Measurements from ENCODE around the gene CEP68. TPM values are rescaled to one million over a fixed set of nuclear protein-coding genes. Genes with fewer than 3 reads are reported as not detected.

CEP68 gene
- polyA plus RNA-seq, 1 donor from 2014 or later = 34.7 TPM

- no peak for TF ChIP-seq TAF1 (IDR thresholded peaks at IDR 0.05; ENCODE audit: low read depth)
- Histone ChIP-seq H3K9ac (ENCODE audit: low read length) (no peak overlapping the region), H3K36me3 (ENCODE audit: insufficient read depth, low read length) (peaks cover 4% of the 10 kb centered on the region)
These were observed 31.9 kb upstream of the CEP68 start for GRCh38 chr2:65024149-65024829.

GRCh38 chr2:65025453-65026123, 30.6 kb upstream of the CEP68 start:
- Histone ChIP-seq H3K79me2 (replicated peaks; ENCODE audit: insufficient read depth, low read length) (no peaks in the 10 kb centered on the region), H3K9me3 (ENCODE audit: low read length) (no peaks in the 10 kb centered on the region), H3K9ac (ENCODE audit: low read length) (no peak overlapping the region), H3K4me3 (ENCODE audit: low read length) (no peak overlapping the region), H4K20me1 (ENCODE audit: insufficient read depth) (no peaks in the 10 kb centered on the region), H2AFZ (ENCODE audit: low read depth, low read length) (no peak overlapping the region), H3K4me2 (ENCODE audit: low read length) (no peak overlapping the region), H3F3A (ENCODE audit: insufficient read depth, low read length, poor library complexity, severe bottlenecking) (no peaks in the 10 kb centered on the region), H3K27me3 (ENCODE audit: insufficient read depth, low read depth, low read length) (no peaks in the 10 kb centered on the region), H3K9me2 (ENCODE audit: insufficient read depth, low read length) (no peaks in the 10 kb centered on the region), H3K36me3 (ENCODE audit: insufficient read depth, low read length) (no peaks in the 10 kb centered on the region), H3K27ac (ENCODE audit: low read length) (no peak overlapping the region)
- TF ChIP-seq EP300 (conservative IDR thresholded peaks at IDR 0.05; ENCODE audit: poor library complexity, severe bottlenecking) (no peak), SMC3 (conservative IDR thresholded peaks at IDR 0.05; ENCODE audit: poor library complexity) (no peak), POLR2AphosphoS5 (IDR thresholded peaks at IDR 0.05) (no peak), EZH2 (IDR thresholded peaks at IDR 0.05; ENCODE audit: borderline replicate concordance, insufficient read depth, low read length, poor library complexity, severe bottlenecking) (no peak), RAD21 (conservative IDR thresholded peaks at IDR 0.05) (no peak), CTCF (IDR thresholded peaks at IDR 0.05; ENCODE audit: poor library complexity, severe bottlenecking) (no peak), MXI1 (conservative IDR thresholded peaks at IDR 0.05; ENCODE audit: poor library complexity, severe bottlenecking) (no peak), TAF1 (IDR thresholded peaks at IDR 0.05; ENCODE audit: low read depth) (no peak)

More at GRCh38 chr2:65024149-65024829, 31.9 kb upstream of the CEP68 start:
- Histone ChIP-seq H3K9me2 (ENCODE audit: insufficient read depth, low read length) (no peaks in the 10 kb centered on the region), H3K79me2 (replicated peaks; ENCODE audit: insufficient read depth, low read length) (no peaks in the 10 kb centered on the region), H3F3A (ENCODE audit: insufficient read depth, low read length, poor library complexity, severe bottlenecking) (no peaks in the 10 kb centered on the region), H3K27me3 (ENCODE audit: insufficient read depth, low read depth, low read length) (no peaks in the 10 kb centered on the region), H3K4me3 (ENCODE audit: low read length) (no peak overlapping the region), H4K20me1 (ENCODE audit: insufficient read depth) (no peaks in the 10 kb centered on the region), H3K9me3 (ENCODE audit: low read length) (no peaks in the 10 kb centered on the region), H3K4me2 (ENCODE audit: low read length) (no peak overlapping the region), H3K27ac (ENCODE audit: low read length) (no peak overlapping the region), H2AFZ (ENCODE audit: low read depth, low read length) (no peak overlapping the region)

DNA sequence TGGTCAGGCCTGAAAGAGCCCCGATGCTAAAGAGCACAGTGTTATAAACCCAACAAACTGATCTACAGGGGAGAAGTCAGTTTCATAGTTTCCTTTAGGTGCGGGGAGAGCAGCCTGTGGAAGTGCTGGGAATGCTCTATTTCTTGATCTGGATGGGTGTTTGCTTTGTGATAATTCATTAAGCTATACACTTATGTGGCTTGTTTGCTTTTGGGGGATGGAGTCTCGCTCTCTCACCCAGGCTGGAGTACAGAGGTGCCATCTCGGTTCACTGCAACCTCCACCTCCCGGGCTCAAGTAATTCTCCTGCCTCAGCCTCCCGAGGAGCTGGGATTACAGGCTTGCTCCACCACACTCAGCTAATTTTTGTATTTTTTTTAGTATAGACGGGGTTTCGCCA, 30.1 kb upstream of the CEP68 start:
- Histone ChIP-seq H3K79me2 (replicated peaks; ENCODE audit: insufficient read depth, low read length) (no peaks in the 10 kb centered on the region), H4K20me1 (ENCODE audit: insufficient read depth) (no peaks in the 10 kb centered on the region), H3K9me2 (ENCODE audit: insufficient read depth, low read length) (no peaks in the 10 kb centered on the region), H3K27ac (ENCODE audit: low read length) (no peak overlapping the region), H3K36me3 (ENCODE audit: insufficient read depth, low read length) (no peaks in the 10 kb centered on the region), H3K27me3 (ENCODE audit: insufficient read depth, low read depth, low read length) (no peaks in the 10 kb centered on the region), H2AFZ (ENCODE audit: low read depth, low read length) (no peak overlapping the region), H3K4me2 (ENCODE audit: low read length) (no peak overlapping the region), H3K4me3 (ENCODE audit: low read length) (no peak overlapping the region), H3F3A (ENCODE audit: insufficient read depth, low read length, poor library complexity, severe bottlenecking) (no peaks in the 10 kb centered on the region), H3K9me3 (ENCODE audit: low read length) (no peaks in the 10 kb centered on the region), H3K9ac (ENCODE audit: low read length) (no peak overlapping the region)
- no peak for TF ChIP-seq POLR2AphosphoS5 (IDR thresholded peaks at IDR 0.05)
- TF ChIP-seq EZH2 (IDR thresholded peaks at IDR 0.05; ENCODE audit: borderline replicate concordance, insufficient read depth, low read length, poor library complexity, severe bottlenecking) = no peak
- TF ChIP-seq SMC3 (conservative IDR thresholded peaks at IDR 0.05; ENCODE audit: poor library complexity) = no peak
- TF ChIP-seq TAF1 (IDR thresholded peaks at IDR 0.05; ENCODE audit: low read depth) = no peak
- no peak for TF ChIP-seq MXI1 (conservative IDR thresholded peaks at IDR 0.05; ENCODE audit: poor library complexity, severe bottlenecking)
- TF ChIP-seq CTCF (IDR thresholded peaks at IDR 0.05; ENCODE audit: poor library complexity, severe bottlenecking) = no peak
- TF ChIP-seq RAD21 (conservative IDR thresholded peaks at IDR 0.05) = no peak
- TF ChIP-seq EP300 (conservative IDR thresholded peaks at IDR 0.05; ENCODE audit: poor library complexity, severe bottlenecking) = no peak
- TF ChIP-seq, protein P1, sequence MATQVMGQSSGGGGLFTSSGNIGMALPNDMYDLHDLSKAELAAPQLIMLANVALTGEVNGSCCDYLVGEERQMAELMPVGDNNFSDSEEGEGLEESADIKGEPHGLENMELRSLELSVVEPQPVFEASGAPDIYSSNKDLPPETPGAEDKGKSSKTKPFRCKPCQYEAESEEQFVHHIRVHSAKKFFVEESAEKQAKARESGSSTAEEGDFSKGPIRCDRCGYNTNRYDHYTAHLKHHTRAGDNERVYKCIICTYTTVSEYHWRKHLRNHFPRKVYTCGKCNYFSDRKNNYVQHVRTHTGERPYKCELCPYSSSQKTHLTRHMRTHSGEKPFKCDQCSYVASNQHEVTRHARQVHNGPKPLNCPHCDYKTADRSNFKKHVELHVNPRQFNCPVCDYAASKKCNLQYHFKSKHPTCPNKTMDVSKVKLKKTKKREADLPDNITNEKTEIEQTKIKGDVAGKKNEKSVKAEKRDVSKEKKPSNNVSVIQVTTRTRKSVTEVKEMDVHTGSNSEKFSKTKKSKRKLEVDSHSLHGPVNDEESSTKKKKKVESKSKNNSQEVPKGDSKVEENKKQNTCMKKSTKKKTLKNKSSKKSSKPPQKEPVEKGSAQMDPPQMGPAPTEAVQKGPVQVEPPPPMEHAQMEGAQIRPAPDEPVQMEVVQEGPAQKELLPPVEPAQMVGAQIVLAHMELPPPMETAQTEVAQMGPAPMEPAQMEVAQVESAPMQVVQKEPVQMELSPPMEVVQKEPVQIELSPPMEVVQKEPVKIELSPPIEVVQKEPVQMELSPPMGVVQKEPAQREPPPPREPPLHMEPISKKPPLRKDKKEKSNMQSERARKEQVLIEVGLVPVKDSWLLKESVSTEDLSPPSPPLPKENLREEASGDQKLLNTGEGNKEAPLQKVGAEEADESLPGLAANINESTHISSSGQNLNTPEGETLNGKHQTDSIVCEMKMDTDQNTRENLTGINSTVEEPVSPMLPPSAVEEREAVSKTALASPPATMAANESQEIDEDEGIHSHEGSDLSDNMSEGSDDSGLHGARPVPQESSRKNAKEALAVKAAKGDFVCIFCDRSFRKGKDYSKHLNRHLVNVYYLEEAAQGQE (IDR thresholded peaks at IDR 0.05; ENCODE audit: borderline replicate concordance) = no peak

Data from neural cell (in vitro differentiated cells).